A549 (cell line): ENCODE results near the gene ITSN2. TPM values are rescaled to one million over a fixed set of nuclear protein-coding genes. Genes with fewer than 3 reads are reported as not detected.
"Not testable (repeated sequence)": the region's sequence is repeated elsewhere in the genome, so short reads cannot be mapped to it uniquely, and the experiment has no call there.

ENCODE experiments used
- ATAC-seq, 2 experiments: fragments of 200-7000 bp in 1 of 2; fragments of >200 bp in 1 of 2; cut with Nextera tagmentation in 1 of 2; cut with Tn5 transposase in 1 of 2; 3 replicates each; pipeline versions ENCODE4 v1.8.0 to v1.9.1; 2018 to 2020; ENCODE audit warnings: mild to moderate bottlenecking in 1 of 2, moderate library complexity in 1 of 2
- CTCF ChIA-PET: fragments of 300-600 bp; sonication (Branson Sonifier 250); formaldehyde crosslinking; extraction: SDS; loops from one replicate; lab custom pipeline; 2021; ENCODE audit warnings: antibody characterized with exemption, inconsistent platforms; lab: Yijun Ruan, JAX
- POLR2A ChIA-PET: fragments of 350-600 bp; formaldehyde crosslinking; extraction: SDS; loops from one replicate; lab custom pipeline; 2021; ENCODE audit warnings: antibody characterized with exemption, inconsistent platforms; lab: Yijun Ruan, JAX
- DNase-seq, 2 experiments: peaks; one replicate each; pipeline versions ENCODE4 v3.0.0 to v3.0.0-alpha.2; 2011 to 2016; ENCODE audit warnings: low read depth in 1 of 2, low spot score in 1 of 2
- FAIRE-seq: peaks from 2 replicates; lab custom pipeline; 2011; peaks lifted over from hg19 to GRCh38; lab: Jason Lieb, UNC
- H3K27ac ChIP-seq, 2 experiments: fragments of >200 bp; sonication (Bioruptor Twin); formaldehyde crosslinking; 3 replicates each; pipeline ENCODE4 v1.5.1; 2016 to 2017
- H3K4me1 ChIP-seq: fragments of >200 bp; sonication (Bioruptor Twin); formaldehyde crosslinking; 3 replicates; pipeline ENCODE4 v1.6.1; 2016
- H3K4me2 ChIP-seq: fragments of >200 bp; sonication (Bioruptor Twin); formaldehyde crosslinking; 3 replicates; pipeline ENCODE4 v1.6.1; 2016
- H3K4me3 ChIP-seq: fragments of >200 bp; sonication (Bioruptor Twin); formaldehyde crosslinking; 3 replicates; pipeline ENCODE4 v1.5.1; 2016
- H3K9me3 ChIP-seq: fragments of >200 bp; sonication (Bioruptor Twin); formaldehyde crosslinking; 3 replicates; pipeline ENCODE4 v1.6.1; 2016
- CEBPB ChIP-seq, 2 experiments: fragments of >200 bp in 1 of 2; sonication (Bioruptor Twin) in 1 of 2; formaldehyde crosslinking in 1 of 2; IDR thresholded peaks; 2 replicates each; pipeline ENCODE4 v1.6.1; 2012 to 2016
- CHD2 ChIP-seq: fragments of 150-350 bp; IDR thresholded peaks from 2 replicates; pipeline ENCODE4 v1.6.1; 2014; ENCODE audit warnings: low read length; ENCODE audit not compliant: partially characterized antibody
- CHD4 ChIP-seq: fragments of 200-600 bp; sonication (generic); IDR thresholded peaks from 2 replicates; pipeline ENCODE4 v1.6.1; 2016; ENCODE audit warnings: antibody characterized with exemption, mild to moderate bottlenecking, borderline replicate concordance
- CTCF ChIP-seq: fragments of >200 bp; sonication (Bioruptor Twin); formaldehyde crosslinking; IDR thresholded peaks from 3 replicates; pipeline ENCODE4 v1.5.1; 2016
- EHF ChIP-seq: fragments of 250-450 bp; sonication (Bioruptor Pico); IDR thresholded peaks from 2 replicates; pipeline ENCODE4 v1.5.0; 2020; ENCODE audit warnings: mild to moderate bottlenecking
- HEYL ChIP-seq: fragments of 250-450 bp; sonication (Bioruptor Pico); IDR thresholded peaks from 2 replicates; pipeline ENCODE4 v1.8.0; 2021; ENCODE audit warnings: mild to moderate bottlenecking, moderate library complexity
- MAFK ChIP-seq: fragments of 450-650 bp; IDR thresholded peaks from 2 replicates; pipeline ENCODE4 v1.6.1; 2014; ENCODE audit not compliant: partially characterized antibody
- PBX3 ChIP-seq: IDR thresholded peaks from 2 replicates; pipeline ENCODE4 v1.6.1; 2012
- WGBS: methylation state at CpG from one replicate; pipeline ENCODE4 v1.1.6; 2017; ENCODE audit errors: missing lambda C conversion rate; 5-methylcytosine and 5-hydroxymethylcytosine counted together
- polyA plus RNA-seq, 4 experiments: library from polyadenylated mRNA; depleted of rRNA in 3 of 4; stranded (reverse); fragments of >200 nt; fragmentation: RNase III in 1 of 4; extraction: RNeasy Plus Mini Kit Qiagen cat#74134 plus additional on column Dnase treatment in 1 of 4; gene quantifications; 2 replicates in 3 of 4; 3 replicates in 1 of 4; pipeline ENCODE4 v1.2.3, GENCODE V29; 2011 to 2017

ITSN2 gene
- polyA plus RNA-seq, 2 of the 4 experiments (the other 2 are of a cell fraction): 19.8 to 48.3 TPM

GRCh38 chr2:24342110-24342910, 18.0 kb downstream of the ITSN2 start:
- ChIA-PET CTCF (interaction anchor here (1.5 kb wide), 1 partner anchor 14 kb away, joined by 3 read pairs; no protein-coding TSS in a partner anchor), POLR2A (no interaction called here)
- TF ChIP-seq HEYL (CRISPR knock-in tag) (no peak), MAFK (no peak)
- Histone ChIP-seq H3K27ac (no peak overlapping the region), H3K4me1 (0 out of 3 replicates have a peak, but pooled peaks cover 8% of the 10 kb centered on the region), H3K4me2 (no peak overlapping the region), H3K9me3 (no peaks in the 10 kb centered on the region), H3K4me3 (no peak overlapping the region)
- ATAC-seq: peak in 1 of 2 experiments; percentile 51; a peak in 3 of 6 replicates
- DNase-seq: no peak
- WGBS: 90% methylated on average over 9 of the region's 9 CpGs
- no peak for FAIRE-seq

GRCh38 chr2:24339856-24340262, 20.5 kb downstream of the ITSN2 start:
- POLR2A ChIA-PET: no interaction called here
- ATAC-seq: no peak
- WGBS: 96% methylated on average over 6 of the region's 6 CpGs
- H3K4me1 ChIP-seq: 0 out of 3 replicates have a peak, but pooled peaks cover 8% of the 10 kb centered on the region
- H3K27ac ChIP-seq: no peak overlapping the region
- H3K4me3 ChIP-seq: no peak overlapping the region
- H3K4me2 ChIP-seq: no peak overlapping the region
- FAIRE-seq: no peak
- CTCF ChIA-PET: no interaction called here
- no peak for DNase-seq
- no peak for TF ChIP-seq EHF (CRISPR knock-in tag)
- TF ChIP-seq CTCF: no peak
- no peak for TF ChIP-seq CHD2
- TF ChIP-seq CHD4: no peak
- no peaks in the 10 kb centered on the region for H3K9me3 ChIP-seq

GRCh38 chr2:24339098-24339497, 21.2 kb downstream of the ITSN2 start:
- CTCF ChIA-PET: interaction anchor here (0.6 kb wide), 1 partner anchor 21 kb away, joined by 3 read pairs; the partner anchor contains the start of gene ITSN2
- H3K4me2 ChIP-seq, FAIRE-seq, DNase-seq, POLR2A ChIA-PET, H3K4me3 ChIP-seq, H3K9me3 ChIP-seq, H3K4me1 ChIP-seq, ATAC-seq, H3K27ac ChIP-seq: not testable (repeated sequence)
- 92% methylated on average over 9 of the region's 9 CpGs for WGBS
- 0 out of 4 replicates have a peak, but pooled peaks of 1 of the 2 experiments have one; percentile 2 for TF ChIP-seq CEBPB (IDR thresholded peaks at IDR 0.05)

GRCh38 chr2:24337890-24338289, 22.4 kb downstream of the ITSN2 start:
- 0 out of 3 replicates have a peak, but pooled peaks cover 5% of the 10 kb centered on the region for H3K4me1 ChIP-seq
- H3K4me2 ChIP-seq: no peak overlapping the region
- ChIA-PET POLR2A (no interaction called here), CTCF (interaction anchor here (0.6 kb wide), 1 partner anchor 107 kb away, joined by 3 read pairs; no protein-coding TSS in a partner anchor)
- DNase-seq: no peak
- H3K4me3 ChIP-seq: no peak overlapping the region
- no peak overlapping the region for H3K27ac ChIP-seq
- WGBS: 5% methylated on average over 1 of the region's 1 CpG
- TF ChIP-seq PBX3 (no peak), CTCF (peak; percentile 11; the same call in 1 of the 3 replicates)
- TF ChIP-seq, all 56 proteins: peak for 1
- FAIRE-seq: no peak
- no peaks in the 10 kb centered on the region for H3K9me3 ChIP-seq
- ATAC-seq: peak; percentile 60 to 70; a peak in 5 of 6 replicates
